ENCODE results near the gene TMEM109. TPM values are rescaled to one million over a fixed set of nuclear protein-coding genes. Genes with fewer than 3 reads are reported as not detected.

The TMEM109 gene
- total and polyA plus RNA-seq, 2 of the 8 experiments (the other 6 are each of a cell fraction or from before 2014, with no cell fraction given), result 27.3 to 30.3 TPM

DNA sequence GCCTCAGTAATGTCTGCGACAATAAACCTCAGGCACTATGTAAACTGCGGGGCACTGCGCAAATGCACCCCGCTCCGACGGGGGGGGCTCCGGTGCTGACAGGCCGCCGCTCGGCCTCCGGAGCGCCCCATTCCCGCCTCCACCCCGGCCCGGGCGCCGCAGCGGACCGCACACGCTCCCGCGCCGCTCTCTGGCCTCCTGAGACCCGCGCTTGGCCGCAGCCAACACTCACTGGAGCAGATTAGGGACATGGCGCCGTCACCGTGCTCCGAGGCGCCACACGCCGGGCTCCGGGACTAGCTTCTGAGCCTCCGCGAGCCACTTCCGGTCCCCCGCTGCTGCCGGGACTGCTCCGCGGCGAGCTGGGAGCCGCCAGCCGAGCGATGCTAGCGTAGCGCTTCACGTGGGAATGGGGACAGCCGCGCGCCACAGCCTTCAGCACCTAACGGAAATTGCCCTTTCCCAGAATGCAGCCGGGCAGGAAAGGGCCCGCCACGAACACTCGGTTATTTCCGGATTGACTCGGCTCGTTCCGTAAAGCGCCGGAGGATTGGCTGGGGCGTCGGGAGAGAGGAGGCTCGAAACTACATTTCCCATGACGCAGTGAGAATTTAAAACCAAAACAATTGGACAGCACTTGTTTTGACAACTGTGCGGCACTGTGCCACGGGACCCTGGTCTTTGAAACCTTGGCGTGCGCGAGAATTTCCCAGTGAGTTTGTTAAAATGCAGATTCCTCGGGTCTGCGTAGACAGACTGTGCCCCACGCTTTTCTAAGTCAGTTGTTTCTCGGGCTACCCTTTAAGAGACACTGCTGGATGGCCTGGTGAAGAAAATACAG, 7.6 kb upstream of the TMEM109 start, which contains the start of gene PRPF19:
Gene PRPF19, minus strand, starts transcription at position 454 of the 841 bp plus-strand sequence. Its CDS starts 203 bp downstream, at position 251.
- Histone ChIP-seq H2BK5ac (ENCODE audit: low read depth, low read length) (no peak within 1 kb of the TSS; the same call in 1 of the 2 replicates), H3K56ac (replicated peaks; ENCODE audit: insufficient read length, low read depth, low read length) (peak within 1 kb of the TSS; percentile 90), H2BK120ac (replicated peaks; ENCODE audit: low read depth, low read length) (no peak within 1 kb of the TSS), H2AFZ (ENCODE audit: low read length) (no peak within 1 kb of the TSS), H4K91ac (replicated peaks; ENCODE audit: insufficient read length, low read length) (peak within 1 kb of the TSS; percentile 29), H2BK20ac (ENCODE audit: low read length) (no peak within 1 kb of the TSS), H3K36me3 (ENCODE audit: control insufficient read depth in 2 of 4, insufficient read depth in 4 of 4, low read length in 3 of 4) (peaks cover 8 to 22% (median 20%) of the 10 kb centered on the region in 4 experiments; a peak in 7 of 8 replicates), H4K5ac (ENCODE audit: insufficient read length, low read depth, low read length) (peak within 1 kb of the TSS; percentile 32), H4K20me1 (replicated peaks in 1 of 2; ENCODE audit: control insufficient read depth in 1 of 2, insufficient read depth in 2 of 2, low read length in 2 of 2) (peaks cover 10 to 21% of the 10 kb centered on the region in 2 experiments), H3K18ac (ENCODE audit: extremely low read depth, low read length) (peak within 1 kb of the TSS; percentile 65; the same call in 1 of the 2 replicates), H3K14ac (ENCODE audit: insufficient read length) (no peak within 1 kb of the TSS), H3K79me1 (ENCODE audit: low read depth, low read length) (peaks cover 6% of the 10 kb centered on the region), H3K4me3 (ENCODE audit: extremely low read depth in 1 of 4, insufficient read depth in 2 of 4, low read depth in 3 of 4, low read length in 4 of 4) (peak within 1 kb of the TSS; percentile 76 to 91 (median 90)), H3K4me2 (ENCODE audit: insufficient read depth in 1 of 2, low read depth in 2 of 2, low read length in 2 of 2) (peak within 1 kb of the TSS; percentile 81 to 97), H3K9me3 (ENCODE audit: insufficient read depth in 2 of 2, low read depth in 1 of 2, low read length in 1 of 2) (no peaks in the 10 kb centered on the region), H3K23ac (ENCODE audit: insufficient read length) (no peak within 1 kb of the TSS), H3K79me2 (ENCODE audit: control insufficient read depth in 1 of 2, insufficient read depth in 2 of 2, low read length in 2 of 2) (peaks cover 23 to 40% of the 10 kb centered on the region in 2 experiments), H3K9ac (replicated peaks in 1 of 4; ENCODE audit: extremely low read depth in 1 of 4, low read depth in 3 of 4, low read length in 3 of 4) (peak within 1 kb of the TSS; percentile 80 to 92 (median 85)), H2BK12ac (ENCODE audit: low read depth, low read length) (no peak within 1 kb of the TSS), H2AK5ac (ENCODE audit: low read depth, low read length) (no peak within 1 kb of the TSS), H4K8ac (ENCODE audit: extremely low read depth, insufficient read depth, low read length) (peak within 1 kb of the TSS; percentile 90), H3K27me3 (replicated peaks in 1 of 4; ENCODE audit: control insufficient read depth in 3 of 4, extremely low read depth in 1 of 4, insufficient read depth in 3 of 4, low read length in 3 of 4) (peaks cover 0 to 2% (median 0%) of the 10 kb centered on the region in 4 experiments; a peak in 1 of 7 replicates), H3K4me1 (replicated peaks in 1 of 4; ENCODE audit: control insufficient read depth in 3 of 4, insufficient read depth in 4 of 4, low read length in 3 of 4) (peaks cover 2 to 8% (median 5%) of the 10 kb centered on the region in 4 experiments; a peak in 4 of 7 replicates), H3K27ac (ENCODE audit: low read depth, low read length) (peak within 1 kb of the TSS; percentile 55), H3K23me2 (ENCODE audit: low read depth, low read length) (peaks cover 2% of the 10 kb centered on the region; the same call in 1 of the 2 replicates), H2BK15ac (ENCODE audit: low read length) (no peak within 1 kb of the TSS), H3K4ac (replicated peaks; ENCODE audit: insufficient read length, low read depth, low read length) (no peak within 1 kb of the TSS)
- DNase-seq (ENCODE audit: low read depth in 1 of 2, low spot score in 2 of 2) (peak; percentile 74 to 99), FAIRE-seq (peak; percentile 63)
- POLR2A ChIA-PET (ENCODE audit: partially characterized antibody), result interaction anchor here (0.8 to 4.2 kb wide), 10 partner anchors 9 to 75 kb away, joined by 3 to 28 read pairs (median 4); partner anchors contain the start of genes CCDC86, TMEM109 and TMEM132A
- CTCF ChIA-PET (ENCODE audit: partially characterized antibody), result interaction anchor here (0.6 to 23.0 kb wide), 5 partner anchors 9 to 74 kb away, joined by 3 to 522 read pairs (median 9); no protein-coding TSS in a partner anchor
- WGBS, 2 experiments (ENCODE audit: extremely low coverage in 1 of 2, insufficient coverage in 1 of 2, insufficient read length in 1 of 2, insufficient replicate concordance in 2 of 2, low coverage in 1 of 2, low lambda C conversion rate in 2 of 2, missing lambda C conversion rate in 1 of 2), result 2% methylated on average over 74 of the region's 75 CpGs; no CpG with 5 or more reads in 1 of the 2 experiments
- peak; percentile 85 for TF ChIP-seq ASH2L (IDR thresholded peaks at IDR 0.05; ENCODE audit: low read length)
- TF ChIP-seq KDM1A (IDR thresholded peaks at IDR 0.05; ENCODE audit: borderline replicate concordance, low read length), result peak; percentile 71
- TF ChIP-seq CHD2 (IDR thresholded peaks at IDR 0.05; ENCODE audit: low read length), result no peak
- no peak for TF ChIP-seq CEBPB (IDR thresholded peaks at IDR 0.05; ENCODE audit: low read depth, low read length)
- peak; percentile 81 for TF ChIP-seq TAF1 (IDR thresholded peaks at IDR 0.05; ENCODE audit: low read depth, low read length)
- 0 out of 2 replicates have a peak, but pooled peaks have one; percentile 6 for TF ChIP-seq TCF12 (IDR thresholded peaks at IDR 0.05; ENCODE audit: low read depth, low read length)
- no peak for TF ChIP-seq SIRT6 (IDR thresholded peaks at IDR 0.05; ENCODE audit: low read length)
- TF ChIP-seq, protein P1, sequence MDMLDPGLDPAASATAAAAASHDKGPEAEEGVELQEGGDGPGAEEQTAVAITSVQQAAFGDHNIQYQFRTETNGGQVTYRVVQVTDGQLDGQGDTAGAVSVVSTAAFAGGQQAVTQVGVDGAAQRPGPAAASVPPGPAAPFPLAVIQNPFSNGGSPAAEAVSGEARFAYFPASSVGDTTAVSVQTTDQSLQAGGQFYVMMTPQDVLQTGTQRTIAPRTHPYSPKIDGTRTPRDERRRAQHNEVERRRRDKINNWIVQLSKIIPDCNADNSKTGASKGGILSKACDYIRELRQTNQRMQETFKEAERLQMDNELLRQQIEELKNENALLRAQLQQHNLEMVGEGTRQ (IDR thresholded peaks at IDR 0.05; ENCODE audit: low read length), result peak; percentile 33; the same call in 1 of the 2 replicates
- TF ChIP-seq TBP (IDR thresholded peaks at IDR 0.05; ENCODE audit: low read depth, low read length), result peak; percentile 68
- peak; percentile 82 for TF ChIP-seq TAF7 (optimal IDR thresholded peaks at IDR 0.05; ENCODE audit: borderline replicate concordance, low read depth, low read length)
